ENCODE results near the gene REPS2.
"Not testable (repeated sequence)": the region's sequence is repeated elsewhere in the genome, so short reads cannot be mapped to it uniquely, and the experiment has no call there.

The REPS2 gene

DNA sequence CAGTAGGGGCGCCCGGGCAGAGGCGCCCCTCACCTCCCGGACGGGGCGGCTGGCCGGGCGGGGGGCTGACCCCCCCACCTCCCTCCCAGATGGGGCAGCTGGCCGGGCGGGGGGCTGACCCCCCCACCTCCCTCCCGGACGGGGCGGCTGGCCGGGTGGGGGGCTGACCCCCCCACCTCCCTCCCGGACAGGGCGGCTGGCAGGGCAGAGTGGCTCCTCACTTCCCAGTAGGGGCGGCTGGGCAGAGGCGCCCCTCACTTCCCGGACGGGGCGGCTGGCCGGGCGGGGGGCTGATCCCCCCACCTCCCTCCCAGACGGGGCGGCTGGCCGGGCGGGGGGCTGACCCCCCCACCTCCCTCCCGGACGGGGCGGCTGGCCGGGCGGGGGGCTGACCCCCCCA lies 18.5 kb downstream of the REPS2 start:
- not testable (repeated sequence) for DNase-seq

DNA sequence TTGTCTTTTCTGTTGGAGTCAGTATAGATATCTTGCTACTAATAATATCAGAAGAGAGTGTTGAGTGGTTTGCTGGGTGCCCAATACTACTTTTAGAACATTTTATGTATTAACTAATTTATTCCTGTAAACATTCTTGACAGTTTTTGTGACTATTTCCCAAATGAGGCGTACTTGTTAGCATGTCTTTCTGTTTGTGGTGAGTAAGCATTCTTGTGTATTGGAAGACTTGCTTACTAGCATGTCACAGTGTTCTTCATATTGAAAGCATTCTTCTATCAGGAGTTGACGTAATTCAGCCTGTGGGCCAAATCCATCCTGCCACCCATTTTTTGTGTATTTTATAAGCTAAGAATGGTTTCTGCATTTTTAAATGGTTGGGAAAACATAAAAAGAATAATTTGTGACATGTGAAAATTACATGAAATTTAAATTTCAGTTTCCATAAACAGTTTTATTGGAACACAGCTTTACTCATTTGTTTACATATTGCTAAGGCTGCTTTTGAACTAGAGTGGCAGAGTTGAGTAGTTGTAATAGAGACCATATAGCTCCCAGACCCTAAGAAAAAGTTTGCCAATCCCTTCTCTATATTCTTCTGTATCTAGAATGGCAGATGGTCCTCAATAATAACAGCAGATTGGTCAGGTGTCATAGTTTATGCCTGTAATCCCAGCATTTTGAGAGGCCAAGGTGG lies 20.4 kb downstream of the REPS2 start:
- no peak for DNase-seq

DNA sequence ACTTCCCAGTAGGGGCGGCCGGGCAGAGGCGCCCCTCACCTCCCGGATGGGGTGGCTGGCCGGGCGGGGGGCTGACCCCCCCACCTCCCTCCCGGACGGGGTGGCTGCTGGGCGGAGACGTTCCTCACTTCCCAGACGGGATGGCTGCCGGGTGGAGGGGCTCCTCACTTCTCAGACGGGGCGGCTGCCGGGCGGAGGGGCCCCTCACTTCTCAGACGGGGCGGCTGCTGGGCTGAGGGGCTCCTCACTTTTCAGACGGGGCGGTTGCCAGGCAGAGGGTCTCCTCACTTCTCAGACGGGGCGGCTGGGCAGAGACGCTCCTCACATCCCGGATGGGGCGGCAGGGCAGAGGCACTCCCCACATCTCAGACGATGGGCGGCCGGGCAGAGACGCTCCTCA lies 22.3 kb downstream of the REPS2 start:
- not testable (repeated sequence) for DNase-seq

DNA sequence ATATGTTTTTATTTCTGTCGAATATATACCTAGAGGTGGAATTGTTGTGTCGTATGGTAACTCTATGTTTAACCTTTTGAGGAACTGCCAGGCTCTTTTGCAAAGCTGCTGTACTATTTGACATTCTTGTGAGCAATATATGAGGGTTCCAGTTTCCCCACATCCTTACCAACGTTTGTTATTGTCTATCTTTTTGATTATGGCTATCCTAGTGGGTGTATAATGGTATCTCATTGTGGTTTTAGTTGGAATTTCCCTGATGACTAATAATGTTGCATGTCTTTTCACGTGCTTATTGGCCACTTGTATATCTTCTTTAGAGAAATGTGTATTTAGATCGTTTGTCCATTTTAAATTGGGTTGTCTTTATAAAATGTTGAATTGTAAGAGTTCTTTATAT lies 24.5 kb downstream of the REPS2 start:
- no peak for DNase-seq

DNA sequence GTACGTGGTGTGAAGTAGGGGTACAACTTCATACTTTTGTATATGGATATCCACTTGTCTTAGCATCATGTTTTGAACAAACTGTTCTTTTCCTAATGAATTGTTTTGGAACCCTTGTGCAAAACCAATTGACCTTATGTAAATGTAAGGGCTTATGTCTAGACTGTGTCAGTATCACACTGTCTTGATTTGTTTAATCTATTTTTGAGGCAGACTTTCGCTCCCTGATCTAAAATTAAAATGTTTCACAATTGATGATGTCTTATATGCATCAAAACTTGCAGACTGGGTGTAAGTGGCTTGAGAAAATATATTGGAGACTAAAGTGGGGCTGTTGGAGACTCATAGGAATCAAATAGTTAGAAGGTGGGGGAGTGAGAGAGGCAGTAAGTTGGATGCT lies 25.2 kb downstream of the REPS2 start:
- DNase-seq: no peak

DNA sequence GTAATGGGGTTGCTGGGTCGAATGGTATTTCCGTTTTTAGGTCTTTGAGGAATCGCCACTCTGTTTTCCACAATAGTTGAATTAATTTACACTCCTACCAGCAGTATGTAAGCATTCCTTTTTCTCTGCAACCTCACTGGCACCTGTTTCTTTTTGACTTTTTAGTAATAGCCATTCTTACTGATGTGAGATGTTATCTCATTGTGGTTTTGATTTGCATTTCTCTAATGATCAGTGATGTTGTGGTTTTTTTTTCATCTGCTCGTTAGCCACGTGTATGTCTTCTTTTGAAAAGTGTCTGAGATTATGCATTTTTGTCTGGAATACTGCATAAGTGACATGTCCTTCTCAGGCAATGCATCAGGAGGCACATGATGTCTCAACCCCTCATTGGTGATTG lies 28.8 kb downstream of the REPS2 start:
- no peak for DNase-seq

DNA sequence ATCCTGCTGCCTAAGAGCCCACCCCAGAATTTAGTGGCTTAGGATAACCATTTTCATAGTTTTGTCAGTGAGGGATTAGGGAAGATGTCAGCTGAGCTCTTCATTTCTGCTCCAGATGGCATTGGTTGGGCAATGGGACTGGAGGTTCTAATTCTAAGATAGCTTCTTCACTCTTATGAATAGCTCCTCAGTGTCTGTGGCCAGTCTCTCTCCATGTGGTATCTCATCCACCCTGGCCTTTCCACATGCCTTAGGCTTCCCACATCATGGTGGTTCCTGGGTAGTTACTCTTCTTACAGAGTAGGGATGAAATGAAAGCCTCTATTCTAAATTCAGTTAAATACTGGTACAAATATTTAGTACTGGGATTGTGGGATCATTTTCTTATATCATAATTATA lies 31.3 kb downstream of the REPS2 start:
- DNase-seq: no peak

DNA sequence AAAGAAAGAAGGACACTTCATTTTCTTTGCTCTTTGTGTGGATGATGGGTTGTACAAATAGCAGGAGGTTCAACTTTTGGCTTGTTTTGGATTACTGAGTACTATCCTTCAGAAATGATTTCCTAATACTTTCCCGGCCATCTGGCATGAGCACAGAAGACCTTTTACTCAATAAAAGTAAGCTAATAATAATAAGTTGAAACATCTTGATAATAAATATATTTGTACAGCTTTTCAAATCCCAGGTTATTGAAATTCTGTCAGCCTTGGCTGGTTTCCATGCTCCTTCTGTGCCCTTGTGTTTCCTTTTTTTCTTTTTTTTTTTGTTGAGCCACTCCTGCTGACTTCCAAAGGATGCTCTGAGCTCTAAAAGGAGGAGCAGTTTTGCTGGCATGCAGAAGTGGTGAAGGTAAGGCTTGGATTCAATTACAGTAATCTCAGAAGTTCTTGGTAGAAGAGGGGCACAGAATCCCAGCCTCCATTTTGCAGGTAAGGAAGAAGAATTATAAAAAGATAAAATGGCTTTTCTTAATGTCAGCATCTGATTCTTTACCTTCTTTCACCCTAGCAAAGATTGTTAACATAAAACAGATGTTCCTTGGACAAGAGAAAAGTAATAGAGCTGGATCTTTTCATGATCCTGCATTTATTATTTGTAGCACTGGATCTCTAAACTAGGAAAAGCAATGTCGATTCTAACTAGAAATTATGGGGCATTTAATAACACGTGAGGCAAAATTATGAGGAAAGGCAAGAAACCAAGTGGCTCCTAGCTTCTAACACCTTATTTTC lies 31.9 kb downstream of the REPS2 start:
- no peak for DNase-seq

DNA sequence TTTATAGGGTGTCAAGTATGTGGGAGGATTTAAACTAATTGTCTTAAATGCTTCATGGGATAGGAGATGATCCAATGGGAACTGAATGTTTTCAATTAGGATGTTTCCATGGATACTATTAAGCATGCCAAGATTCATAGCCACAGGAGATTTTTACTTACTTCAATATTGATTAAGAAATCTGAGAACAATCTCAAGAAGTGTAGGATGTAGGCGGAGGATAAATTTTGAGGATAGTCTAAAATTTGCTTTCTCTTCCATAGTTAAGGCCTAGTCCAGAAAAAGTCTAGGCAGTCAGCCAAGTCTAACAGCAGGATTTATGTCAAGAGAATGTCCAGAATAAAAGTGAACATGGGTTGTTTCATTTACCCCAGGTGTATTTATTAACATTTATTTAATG lies 32.8 kb downstream of the REPS2 start:
- no peak for DNase-seq

DNA sequence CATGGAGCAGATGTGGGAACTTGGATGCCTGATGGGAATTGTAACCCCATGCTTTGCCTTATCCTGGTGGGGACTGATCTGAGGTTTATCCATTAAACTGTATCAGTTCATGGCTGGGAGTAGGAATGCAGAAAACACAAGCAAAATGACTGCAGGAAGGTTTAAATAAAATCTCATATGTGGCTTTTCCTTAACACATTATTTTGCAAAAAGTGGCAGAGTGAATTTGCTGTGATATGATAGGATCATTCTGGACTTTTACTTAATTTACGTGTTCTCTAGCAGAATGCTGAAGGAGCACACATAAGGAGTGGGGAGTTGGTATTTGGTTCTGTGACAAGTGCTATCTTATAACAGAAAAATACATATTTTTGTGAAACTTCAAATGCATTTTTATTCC lies 34.8 kb downstream of the REPS2 start:
- DNase-seq: no peak

DNA sequence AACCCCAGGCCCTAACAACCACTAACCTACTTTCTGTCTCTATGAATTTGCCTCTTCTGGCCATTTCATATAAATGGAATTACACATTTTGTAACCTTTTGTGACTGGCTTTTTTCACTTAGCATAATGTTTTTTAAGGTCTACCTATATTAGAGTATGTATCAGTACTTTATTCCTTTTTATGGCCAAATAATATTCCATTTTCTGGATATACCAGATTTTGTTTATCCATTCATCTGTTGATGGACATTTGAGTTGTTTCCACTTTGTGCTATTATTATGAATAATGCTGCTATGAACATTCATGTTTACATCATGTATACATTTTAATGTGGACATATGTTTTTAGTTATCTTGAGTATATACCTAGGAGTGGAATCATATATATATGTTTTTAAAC lies 35.5 kb downstream of the REPS2 start:
- DNase-seq: no peak

DNA sequence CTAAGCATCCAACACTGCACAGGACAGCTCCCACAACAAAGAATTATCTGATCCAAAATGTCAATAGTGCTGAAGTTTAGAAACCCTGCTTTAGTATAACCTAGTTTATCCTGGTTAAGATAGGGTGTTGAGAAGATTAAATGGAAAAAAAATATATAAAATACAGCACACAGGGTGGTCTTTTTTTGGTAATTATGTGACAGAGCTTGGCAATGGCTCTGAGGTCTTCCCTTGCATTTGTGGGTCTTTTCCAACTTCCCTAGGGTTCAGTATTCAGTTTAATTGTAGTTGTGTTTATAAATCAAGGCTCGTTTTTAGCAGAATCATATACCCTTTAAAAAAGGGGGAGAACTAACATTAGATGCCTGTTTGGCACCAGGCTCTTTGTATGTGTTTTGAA lies 36.6 kb downstream of the REPS2 start:
- no peak for DNase-seq

DNA sequence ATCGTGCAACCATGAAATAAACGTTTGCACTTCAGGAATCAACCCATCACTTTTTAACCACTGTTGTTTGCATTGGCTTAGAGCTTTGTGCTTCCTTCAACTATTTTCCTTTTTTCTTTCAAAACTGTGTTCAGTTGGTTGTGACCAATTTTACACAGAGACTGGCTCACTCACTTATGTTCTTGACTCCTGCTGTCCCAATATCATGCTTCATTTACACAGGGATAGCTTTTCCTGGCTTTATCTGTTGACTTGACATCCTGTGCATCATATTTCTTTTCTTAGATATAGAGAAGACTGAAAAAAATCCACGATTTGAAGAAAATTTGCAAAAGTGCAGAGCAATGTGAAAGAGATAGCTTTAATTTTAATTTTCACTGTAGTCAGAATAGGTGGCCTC lies 38.8 kb downstream of the REPS2 start:
- DNase-seq: no peak

DNA sequence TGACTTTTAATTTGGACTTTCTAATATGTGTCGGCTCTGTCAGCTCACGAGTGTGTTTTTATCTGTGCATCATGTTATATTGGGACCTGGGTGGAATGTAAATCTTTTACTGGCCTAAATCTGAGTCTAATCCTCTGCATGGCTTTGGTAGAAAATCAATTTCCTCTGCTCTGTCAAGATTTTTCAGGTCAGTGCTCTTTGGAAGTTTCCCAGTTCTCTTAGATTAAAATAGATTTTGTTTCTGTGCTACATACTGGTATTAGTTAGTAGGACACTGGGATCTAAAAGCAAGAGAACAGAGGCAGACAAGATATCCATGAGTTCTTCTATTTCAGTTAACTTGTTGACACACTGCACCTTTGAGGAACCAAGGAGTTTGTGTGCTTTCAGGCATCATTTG lies 39.7 kb downstream of the REPS2 start:
- no peak for DNase-seq

DNA sequence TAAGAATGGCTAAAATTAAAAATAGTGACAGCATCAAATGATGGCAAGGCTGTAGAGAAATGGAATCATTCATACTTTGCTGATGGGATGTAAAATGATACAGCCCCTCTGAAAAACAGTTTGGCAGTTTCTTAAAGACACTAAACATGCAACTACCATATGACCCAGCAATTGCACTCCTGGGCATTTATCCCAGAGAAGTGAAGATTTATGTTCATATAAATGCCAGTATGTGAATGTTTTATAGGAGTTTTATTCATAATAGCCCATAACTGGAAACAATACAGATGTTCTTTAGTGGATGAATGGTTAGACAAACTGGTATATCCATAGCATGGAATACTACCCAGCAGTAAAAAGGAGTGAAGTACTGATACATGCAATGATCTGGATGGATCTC lies 43.3 kb downstream of the REPS2 start:
- no peak for DNase-seq

DNA sequence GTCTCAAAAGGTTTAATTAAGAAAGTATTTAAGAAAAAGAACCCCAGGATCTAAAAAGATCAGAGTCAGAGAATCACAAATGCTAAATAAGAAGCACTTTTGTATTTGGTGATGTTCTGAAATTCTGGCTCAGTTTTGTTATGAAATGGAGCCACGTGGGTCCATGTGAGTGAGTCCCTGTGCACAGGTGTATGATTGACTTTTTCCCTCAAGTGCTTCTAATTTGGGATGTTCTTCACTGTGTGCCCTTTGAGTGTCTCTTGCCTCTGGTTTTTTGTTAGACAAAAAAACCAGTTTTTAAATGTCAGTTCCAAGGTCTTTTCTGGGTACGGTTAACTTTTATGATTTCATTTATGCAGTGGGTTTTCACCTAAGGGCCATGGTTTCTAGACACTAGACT lies 44.4 kb downstream of the REPS2 start:
- DNase-seq: no peak

DNA sequence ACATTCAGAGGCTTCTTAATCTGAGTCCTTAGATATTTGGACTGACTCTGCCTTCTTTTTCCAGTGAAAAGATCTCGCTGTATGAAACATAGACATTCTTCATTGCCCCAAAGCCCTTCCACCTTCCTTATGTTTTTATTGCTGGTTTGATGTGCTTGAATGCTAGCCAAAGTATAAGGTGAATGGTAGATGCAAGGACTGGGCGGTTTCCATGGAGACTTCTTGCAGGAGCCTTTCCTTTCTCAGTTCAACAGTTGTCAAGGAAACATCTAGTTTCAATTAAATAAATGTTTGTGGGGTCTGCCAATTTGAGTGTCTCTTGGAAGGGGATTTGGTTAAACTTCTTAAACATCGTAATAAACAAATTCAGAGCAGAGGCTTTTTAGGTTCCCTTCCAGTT lies 46.0 kb downstream of the REPS2 start:
- no peak for DNase-seq

DNA sequence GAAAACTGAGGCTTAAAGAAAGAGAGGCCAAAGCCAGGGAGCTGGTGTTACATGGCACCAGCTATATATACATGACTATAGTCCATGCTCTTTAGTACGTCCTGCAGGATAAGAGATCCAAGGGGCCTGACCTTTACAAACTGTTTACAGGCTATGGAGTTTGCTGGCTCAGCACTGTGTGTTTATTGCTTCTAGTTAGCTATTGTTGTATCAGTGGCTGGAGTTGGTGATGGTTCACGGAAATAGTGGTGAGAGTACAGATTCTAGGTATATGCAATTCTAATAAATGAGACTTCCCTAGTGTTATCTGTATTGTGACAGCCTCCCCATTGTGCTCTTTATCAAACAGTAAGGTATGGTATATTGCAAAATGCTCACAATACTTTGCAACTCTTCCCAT lies 46.5 kb downstream of the REPS2 start:
- no peak for DNase-seq

DNA sequence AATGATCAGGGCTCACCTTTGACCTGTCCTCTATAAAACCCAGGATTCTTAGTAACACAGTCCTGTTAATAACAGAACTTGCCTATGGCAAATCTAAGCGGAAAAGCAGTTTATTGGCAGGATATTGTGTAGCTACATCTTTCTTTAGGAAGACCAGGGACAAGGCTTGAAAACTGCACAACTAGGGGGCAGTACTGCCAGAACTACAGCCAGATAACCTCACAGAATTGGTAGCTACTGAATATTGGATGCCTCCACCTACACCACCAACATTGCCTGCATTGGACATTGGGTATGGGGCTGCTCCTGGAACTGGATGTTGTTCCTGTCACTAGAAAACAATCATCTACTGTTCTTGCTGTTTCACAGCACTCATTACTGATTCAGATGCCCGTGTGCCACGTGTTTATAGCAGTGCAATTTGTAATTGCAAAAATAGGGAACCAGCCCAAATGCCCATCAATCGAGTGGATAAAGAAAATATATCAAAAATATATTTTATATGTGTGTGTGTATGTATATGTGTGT lies 47.4 kb downstream of the REPS2 start:
- no peak for DNase-seq

DNA sequence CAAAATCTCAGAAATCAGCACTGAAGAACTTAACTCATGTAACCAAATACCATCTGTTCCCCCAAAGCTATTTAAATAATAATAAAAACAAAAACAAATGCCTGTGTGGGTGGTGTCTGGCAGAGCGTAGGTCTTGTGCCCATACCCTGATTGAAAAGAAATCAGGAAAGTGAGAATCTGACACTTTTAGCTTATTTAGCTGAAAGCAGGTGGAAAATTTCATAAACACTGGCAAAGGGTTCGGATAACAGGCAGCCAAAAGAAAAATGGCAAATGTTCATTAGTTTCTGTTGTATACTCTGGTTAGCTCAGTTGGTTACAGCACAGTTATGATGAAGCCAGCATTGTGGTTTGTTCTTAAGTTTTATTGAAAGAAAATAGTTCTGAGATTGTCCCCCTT lies 48.3 kb downstream of the REPS2 start:
- no peak for DNase-seq

DNA sequence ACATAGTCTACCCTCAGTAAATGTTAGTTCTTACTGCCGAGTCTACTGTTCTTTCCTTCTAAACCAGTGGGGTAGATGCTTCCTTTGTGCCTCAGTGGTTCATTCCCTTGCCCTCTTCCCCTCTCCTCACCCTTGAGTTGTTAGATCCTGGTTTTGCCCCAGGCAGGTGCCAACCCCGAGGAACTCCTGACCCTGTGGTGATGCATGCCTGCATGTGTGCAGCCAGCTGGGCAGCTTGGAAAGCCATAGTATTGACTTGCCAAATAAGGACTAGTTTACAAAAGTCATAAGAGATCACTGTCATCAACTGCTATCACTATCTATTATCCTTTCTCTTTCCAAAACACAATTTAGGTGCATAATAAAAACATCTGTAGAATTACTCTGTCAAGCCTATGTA lies 50.9 kb downstream of the REPS2 start:
- DNase-seq: no peak

DNA sequence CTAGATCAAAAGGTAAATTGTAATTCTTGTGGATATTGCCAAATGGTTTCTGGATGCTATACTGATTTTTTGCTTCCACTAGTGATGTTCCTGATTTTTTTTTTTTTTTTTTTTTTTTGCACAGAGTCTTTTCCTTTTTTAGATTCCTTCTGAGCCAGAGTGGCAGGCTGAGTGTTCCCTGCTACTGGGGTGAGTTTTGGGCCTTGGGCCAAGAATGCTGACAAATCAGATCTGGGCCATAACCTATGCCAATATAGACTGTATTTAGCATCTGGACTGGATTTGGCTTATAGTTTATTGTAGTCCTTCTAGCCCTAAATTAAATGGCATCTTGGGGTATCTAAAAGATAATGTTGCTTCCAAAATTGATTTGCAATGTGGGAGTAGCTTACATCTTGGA lies 52.8 kb downstream of the REPS2 start:
- DNase-seq: no peak

DNA sequence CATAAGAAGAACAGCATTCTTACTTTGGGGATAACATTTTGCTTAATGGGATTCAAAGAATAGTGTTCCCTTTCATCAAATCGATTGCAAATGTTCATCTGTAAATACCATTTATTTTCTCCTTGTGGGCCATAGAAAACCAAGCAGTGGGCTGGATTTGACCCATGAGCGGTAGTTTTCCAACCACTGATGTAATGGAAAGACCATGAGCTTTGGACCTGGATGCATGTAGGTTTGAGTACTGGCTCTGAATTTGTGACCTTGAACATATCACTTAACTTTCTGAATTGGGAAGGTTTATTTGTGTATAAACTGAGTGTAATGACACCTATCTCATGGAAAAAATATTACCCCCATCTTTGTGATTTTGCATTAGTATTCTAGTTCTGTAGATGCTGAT lies 54.3 kb downstream of the REPS2 start:
- no peak for DNase-seq

DNA sequence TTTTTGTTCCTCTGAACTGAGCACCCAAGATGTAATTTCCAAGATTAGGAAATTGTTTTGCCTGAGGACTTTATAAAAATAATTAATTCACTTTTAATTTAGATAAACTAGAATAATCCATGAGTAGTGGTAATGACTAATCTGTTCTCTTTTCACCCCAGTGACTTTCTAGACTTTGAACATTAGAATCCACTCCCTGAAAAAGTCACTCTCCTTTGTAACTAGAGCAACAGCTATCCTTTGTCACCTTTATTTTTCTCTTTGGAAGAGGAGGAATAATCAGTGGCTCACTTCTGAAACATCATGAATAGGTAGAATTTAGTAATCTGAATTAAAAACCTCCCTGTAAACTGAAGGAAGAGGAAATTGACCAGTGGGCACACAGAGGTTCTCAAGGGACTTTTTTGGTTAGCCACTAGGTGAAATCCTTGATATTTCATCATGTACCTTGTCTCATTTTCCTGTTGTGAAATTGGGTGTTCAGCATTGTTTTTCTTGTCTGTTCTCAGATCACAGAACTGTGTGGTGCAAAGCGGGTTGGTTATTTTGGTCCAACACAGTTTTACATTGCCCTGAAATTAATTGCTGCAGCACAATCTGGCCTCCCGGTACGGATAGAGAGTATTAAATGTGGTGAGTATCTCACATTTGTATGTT lies 59.4 kb downstream of the REPS2 start:
- no peak for DNase-seq
